NCI-H2227 treated with DMSO at 0.1 percent for 48 hours (cell line): ENCODE data around the gene SEZ6L.

ENCODE experiments used
- DNase-seq: peaks from one replicate; lab custom pipeline; 2025; lab: John Stamatoyannopoulos, UW

The SEZ6L gene

DNA sequence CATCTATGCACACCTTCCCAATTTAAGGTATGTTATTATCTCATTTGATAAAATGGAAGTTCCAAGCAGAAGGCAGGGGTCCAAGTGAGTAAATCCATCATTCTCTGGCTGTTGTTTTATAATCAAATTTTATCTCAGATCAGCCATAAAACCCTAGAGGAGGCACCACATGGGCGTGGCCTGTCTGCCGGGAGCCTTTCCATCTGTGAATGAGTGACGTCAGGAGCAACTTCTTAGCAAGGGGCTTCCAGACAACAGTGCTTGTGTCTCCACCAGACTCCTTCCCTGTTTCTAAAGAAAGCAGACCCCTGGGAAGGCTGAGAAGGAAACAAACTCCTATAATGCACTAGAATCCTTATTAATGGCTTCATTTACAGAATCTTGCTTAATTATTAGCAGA, 13.5 kb downstream of the SEZ6L start:
- no peak for DNase-seq

DNA sequence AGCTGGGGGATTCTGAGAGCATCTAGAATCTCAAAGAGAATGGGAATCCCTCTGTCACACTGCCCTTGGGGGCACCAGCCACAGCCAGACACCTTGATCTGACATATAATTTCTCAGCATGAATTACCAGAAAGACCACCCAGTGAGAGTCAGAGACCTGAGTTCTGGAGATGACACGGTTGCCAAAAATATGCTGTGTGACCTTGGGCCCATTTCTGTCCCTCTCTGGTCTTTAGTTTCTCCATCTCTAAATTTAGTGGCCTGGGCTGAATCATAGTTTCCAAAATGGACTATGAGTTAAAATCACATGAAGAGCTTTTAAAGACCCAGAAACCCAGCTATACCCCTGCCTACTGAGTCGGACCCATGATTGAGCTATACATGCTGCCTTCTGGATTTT, 15.9 kb downstream of the SEZ6L start:
- no peak for DNase-seq

DNA sequence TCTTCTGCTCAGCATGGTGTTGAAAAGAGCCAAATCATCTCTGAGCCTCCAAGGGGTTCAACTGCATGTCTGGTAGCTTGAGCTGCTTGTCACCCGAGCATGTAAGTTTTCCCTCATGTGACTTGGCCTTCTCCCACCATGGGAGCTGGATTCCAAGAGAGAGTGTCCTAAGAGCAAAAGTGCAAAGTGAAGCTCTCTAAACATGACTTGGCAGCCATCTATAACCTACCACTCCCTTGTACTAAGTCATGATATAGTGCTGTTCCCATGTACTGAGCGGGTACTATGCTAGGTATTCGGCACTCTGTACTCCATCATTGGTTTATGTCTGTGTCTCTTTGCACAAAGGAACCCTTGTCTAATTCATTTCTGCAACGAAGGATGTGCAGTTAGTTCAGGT, 19.1 kb downstream of the SEZ6L start:
- DNase-seq = no peak

DNA sequence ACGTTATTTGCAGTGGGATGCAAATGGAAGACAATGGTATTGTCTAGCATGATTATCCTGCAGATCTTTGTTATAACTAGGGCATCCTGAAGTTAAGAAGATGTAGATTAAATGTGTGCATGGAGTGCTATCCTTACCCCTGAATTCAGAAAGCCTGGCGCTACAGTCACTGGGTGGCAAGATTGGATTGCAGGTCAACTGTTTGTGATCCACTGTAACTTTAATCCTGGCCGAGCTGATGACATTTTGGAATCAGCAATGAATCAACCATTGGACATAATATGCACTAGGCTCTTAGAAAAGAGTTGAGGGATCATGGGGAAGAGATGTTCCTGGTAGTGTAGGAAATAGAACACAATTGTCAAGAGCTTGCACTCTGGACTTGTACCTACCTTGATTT, 25.1 kb downstream of the SEZ6L start:
- DNase-seq = no peak

DNA sequence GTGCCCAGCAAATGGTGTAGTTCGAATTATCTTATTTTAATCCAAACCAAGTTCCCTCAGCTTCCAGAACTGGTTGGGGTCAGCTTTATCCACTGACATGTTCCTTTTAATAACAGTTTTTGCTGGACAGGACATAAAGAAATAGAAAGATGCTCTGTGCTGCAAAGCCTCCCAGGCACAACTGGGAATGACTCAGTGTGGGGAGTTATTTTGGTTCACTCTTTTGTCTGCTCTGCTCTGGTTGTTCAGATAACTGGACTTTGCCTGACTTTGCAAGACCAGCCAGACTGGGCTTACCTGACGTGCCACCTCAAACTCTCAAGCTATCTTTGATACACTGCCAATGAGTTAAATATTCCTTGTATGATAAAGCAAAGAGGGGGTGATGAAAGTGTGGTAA, 25.6 kb downstream of the SEZ6L start:
- no peak for DNase-seq

DNA sequence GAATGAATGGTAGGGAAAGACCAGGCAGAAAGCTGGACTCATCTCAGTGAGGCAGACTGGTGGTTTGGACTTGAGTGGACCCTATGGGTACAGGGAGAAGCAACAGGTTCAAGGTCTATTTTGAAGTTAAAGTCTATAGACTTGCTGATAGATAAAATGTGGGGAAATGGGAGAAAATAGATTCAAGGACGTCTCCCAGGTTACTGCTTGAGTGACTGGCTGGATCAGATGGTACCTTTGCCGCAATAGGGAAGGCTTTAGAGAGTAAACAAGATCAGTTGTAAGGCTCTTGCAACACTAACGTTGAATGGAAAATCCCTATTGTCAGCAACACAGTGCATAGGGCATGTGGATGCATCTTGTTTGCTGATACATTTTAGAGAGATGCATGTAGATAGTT, 27.4 kb downstream of the SEZ6L start:
- no peak for DNase-seq

DNA sequence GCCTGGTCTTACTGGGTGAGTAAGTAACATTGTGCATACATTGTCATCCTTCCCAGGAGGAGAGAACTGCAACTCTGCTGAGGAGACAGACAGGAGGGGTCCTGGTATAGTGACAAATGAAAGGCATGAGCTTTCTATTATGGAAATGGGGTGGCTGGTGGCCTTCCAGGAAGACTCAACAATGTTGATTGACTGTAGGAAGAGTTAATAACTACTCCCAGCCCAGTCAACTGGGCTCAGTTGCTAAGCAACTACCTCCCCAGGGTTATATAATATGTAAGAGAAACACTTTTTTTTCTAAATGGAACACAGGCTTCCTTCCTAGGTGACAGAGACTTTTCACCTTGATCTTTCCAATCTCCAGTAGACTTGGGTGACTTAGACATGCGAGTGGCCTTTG, 28.2 kb downstream of the SEZ6L start:
- DNase-seq = no peak

DNA sequence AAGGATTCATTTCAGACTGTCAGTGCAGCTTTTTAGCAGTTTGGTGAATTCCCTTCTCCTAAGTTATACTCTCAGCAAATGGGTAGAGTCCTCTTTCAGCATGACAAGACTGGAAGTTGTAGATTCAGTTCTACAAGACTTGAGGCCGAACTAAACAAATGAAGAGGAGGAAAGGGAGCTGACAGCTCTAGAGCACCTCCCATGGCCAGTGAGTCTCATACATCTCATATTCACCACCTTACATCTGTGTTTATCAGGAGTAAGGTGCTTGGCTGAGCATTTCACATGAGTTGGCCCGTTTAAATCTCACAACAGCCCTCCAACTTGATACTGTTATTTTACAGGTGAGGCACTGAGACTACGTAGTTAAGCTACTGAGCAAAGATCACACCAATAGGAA, 30.4 kb downstream of the SEZ6L start:
- no peak for DNase-seq

DNA sequence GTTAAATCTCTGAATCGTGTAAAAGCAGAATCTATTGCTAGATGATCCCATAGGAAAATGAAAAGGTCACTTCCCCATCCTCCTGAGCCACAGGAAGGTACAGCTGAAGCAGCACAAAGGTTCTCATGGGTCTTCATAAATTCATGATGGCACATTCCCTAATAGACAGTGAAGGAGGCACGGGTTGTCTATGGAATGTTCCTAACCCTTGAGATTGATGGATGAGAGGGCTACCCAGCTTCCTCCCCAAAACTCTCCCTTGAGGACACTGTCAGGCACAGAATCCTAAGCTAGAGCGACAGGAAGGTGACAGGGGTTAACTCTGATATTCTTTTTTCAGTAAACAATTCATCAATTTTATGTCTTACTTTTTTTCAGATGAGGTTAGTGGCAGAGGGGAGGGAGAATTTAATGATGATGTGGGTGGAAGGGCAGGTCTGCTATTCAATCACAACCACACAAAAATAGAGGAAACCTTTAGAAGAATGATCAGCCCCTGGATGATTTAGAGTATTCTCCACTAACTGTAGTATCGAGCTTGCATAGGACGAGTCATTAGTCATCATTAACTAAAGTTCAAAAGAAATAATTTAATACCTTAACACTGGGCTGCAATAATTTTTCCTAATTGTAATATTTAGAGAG, 33.1 kb downstream of the SEZ6L start:
- no peak for DNase-seq

DNA sequence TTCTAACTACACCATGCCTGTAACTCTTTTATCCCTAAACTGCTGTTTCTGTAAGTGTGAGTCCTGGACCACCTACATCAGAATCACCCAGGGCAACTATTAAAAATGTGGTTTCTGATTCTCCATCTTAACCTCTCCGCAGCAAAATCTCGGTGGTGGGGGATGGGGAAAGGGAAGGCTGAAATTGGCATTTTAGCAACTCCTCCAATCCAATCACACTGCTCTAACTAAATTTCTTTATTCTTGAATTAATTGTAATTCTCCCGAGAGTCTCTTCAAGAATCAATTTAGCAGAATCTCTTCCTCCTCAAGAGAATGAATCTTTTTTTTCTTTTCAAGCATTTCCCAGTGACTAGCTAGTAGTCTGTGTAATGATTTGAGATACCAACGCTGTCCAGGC, 36.2 kb downstream of the SEZ6L start:
- no peak for DNase-seq

DNA sequence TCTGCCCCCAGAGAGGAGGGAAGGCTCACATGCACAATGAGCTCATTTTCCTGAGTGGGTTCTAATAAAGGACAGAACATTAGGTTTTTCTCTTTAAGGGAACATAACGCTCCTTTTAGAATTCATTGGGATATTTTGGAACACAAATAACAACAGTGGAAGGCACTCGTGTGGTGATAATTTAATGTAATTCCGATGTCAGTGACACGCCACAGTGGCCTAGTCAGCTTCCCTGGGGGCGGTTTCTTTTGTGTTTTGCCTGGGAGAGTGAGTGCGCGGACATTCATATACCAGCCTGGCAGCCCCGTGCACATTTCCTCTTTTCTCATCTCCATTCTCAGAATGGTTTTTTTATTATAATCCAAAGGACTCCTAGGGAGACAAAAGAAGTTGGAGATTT, 41.1 kb downstream of the SEZ6L start:
- DNase-seq = peak; percentile 19

DNA sequence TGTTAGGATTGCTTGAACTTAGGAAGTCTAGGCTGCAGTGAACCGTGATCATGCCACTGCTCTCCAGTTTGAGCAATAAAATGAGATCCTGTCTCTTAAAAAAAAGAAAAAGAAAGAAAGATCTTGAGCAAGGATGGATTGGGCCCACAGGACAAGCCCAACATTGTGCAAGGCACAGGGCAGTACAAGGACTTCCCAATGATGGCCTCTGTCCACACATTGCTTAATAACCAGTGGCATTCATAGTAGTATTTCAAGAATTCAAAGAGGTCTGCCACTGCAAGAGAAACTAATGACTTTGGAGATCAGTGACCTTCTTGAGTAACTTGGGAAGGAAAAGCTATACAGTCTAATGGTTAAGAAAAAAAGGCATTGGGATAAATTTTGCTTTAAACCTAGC, 44.6 kb downstream of the SEZ6L start:
- DNase-seq = no peak

DNA sequence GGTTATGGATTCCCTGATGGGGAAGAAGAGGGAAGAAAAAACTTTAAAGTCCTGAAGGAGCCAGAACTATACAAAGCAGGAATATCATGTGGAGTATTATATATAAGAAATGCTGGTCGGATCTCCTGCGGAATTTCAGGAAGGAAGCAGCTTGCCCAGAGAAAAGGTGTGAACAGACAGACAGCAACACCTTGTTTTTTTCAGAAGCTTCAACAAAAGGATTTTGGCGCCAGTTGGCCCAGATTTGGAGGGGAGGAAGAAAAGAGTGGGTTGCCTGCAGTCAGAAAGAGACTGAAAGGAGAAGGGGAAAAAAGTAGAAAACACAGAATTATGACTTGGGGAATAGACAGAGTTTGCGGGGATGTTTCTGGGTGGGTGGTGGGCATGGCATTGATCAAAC, 45.2 kb downstream of the SEZ6L start:
- DNase-seq = no peak

DNA sequence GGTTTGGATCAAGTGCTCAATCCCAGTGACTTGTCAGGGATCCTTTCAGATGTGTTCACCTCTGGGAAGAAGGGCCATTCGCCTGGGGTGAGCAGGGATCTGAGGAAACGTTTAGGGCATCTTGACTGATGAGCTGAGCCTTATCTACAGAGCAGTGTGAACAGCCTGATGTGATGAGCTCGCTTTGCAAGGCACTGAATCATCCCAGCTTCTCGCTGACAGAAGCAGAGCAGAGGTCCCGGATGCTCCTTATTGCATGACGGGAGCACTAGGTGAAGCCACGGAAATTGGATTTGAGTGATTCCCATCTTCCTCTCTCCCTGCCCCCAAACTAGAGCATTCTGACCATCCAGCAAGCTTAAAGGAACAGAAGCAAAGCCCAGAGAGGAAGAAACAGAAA, 46.5 kb downstream of the SEZ6L start:
- DNase-seq = no peak

DNA sequence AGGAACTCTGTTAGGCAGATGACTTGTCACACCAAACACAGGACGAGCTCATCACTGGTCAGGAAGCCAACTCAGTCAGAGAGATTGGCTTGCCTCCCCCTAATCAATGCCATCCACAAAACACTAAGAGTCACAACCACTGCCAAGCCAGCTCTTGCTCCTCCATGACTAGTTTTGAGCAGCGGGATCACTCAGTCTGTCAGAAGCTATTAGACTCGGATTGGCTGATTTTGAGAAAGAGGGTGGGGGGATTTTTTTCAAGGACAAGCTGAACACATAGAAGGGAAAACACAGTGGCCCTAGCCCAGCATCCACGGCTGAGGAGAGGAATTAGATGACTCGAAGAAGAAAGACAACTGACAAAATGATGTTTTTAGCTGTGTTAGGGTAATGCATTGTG, 55.9 kb downstream of the SEZ6L start:
- peak; percentile 37 for DNase-seq

DNA sequence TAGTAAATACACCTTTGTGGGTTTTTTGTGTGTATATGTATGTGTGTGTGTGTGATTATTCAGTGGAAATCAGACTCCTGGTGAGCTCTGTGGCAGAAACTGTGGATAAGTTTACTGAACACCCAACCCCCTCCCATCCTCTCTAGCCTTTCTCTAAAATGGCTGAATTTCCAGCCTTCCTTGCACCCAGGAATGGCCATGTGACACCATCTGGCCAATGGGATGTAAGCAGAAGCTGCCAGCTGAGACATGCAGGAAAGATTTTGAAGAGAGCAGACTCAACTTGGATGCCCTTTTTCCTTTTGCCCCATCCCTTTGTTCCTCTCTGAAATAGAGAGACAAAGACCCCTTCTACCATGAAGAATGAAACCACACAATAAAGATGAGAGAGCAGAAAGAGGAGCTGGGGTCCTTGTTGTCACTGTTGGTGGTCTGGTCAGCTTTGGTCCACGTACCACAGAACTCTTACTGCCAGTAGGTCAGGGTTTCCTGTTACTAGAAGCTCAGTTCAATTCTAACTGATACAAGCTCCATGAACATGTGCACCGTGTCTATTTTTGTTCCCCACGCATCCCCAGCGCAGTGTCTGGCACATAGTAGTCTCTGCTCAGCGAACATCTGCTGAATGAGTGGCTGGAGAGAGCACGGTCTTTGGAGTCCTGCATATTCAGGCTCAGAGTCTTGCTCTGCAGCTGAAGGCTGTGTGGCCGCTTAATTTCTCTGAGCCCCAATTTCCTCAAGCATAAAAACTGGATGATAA, 57.5 kb downstream of the SEZ6L start:
- DNase-seq = no peak

DNA sequence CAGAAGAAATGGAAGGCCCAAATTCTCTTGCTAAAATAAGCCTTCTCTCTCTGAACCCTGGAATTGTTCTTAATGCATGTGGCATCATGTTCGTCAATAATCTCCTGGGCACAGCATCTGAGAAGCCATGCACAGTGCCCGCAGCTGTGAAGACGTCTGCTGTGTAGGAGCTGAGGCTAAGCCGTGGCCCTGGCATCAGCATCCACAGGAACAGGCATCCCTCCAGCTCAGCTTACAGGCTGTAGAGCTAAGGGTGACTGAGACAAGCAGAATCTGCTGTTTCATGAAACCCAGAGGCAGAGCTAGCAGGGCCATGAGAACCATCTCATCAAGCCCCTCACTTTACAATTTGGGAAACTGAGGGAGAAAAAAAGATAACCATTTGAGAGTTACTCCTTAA, 60.6 kb downstream of the SEZ6L start:
- DNase-seq = no peak

DNA sequence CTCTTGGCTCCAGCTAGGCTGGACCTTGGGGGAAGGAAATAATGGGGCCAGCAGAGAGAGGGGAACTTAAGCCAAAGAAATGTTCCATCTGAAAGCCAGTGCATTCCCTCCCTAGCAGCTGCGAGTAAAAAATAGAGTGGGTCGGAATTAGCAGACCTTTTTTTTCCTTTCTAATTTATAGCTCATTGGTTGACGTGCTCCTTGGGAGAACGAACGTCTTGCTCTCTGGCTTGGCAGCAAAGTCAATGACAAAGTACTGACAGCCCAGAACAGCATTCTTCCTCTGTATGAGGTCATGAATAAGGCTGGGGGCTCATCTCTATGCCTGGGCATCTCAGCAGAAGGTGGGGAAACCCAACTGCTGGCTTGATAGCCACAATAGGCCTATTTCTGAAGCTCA, 65.0 kb downstream of the SEZ6L start:
- no peak for DNase-seq

DNA sequence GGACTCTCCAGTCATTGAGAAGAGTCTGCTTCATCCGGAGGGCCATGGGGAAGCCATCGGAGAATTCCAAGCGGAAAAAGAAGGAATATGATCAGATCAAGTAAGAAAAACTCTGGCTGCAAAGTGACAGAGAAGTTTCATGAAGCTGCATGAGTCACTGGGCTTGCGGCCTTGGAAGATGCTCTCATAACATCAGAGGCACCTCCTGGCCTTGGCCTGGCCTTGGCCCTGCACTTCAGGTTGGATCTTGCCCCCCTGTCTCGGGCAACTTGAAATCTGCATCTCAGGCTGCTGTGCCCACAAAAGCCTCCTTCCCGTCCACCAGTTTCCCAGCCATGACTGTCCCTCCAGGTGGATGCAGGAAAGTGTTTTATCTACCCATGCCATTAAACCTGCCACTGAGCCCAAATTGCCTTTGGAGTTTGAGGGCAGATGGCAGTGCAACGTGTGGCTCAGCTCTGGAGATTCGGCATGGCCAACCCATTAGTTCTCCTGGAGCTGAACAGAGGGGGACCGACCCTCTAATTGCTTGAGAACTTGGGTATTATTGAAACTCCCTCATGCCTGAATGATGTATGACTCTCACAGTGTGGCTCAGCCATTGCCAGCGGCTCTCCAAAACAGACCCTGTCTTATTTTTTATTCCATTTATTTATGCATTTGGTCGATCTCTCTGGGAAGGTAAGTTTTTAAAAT, 66.7 kb downstream of the SEZ6L start:
- DNase-seq = no peak

DNA sequence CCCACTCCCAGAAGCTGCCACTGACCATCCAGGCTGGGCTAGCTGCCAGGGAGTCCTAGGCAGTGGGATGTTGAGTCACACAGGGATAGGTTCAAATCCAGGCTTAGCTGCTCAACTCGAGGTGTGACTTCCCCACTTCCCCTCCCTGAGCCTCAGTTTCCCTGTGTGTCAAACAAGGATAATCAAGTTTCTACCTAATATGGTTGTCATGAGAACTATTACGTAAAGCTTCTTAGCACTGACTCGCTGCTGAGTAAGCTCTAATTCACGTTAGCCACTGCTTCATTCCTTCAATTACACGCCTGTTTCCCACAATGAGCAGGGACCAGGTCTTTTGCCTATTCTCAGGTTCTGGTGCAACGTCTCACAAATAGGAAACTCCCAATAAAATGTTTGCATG, 67.7 kb downstream of the SEZ6L start:
- no peak for DNase-seq

DNA sequence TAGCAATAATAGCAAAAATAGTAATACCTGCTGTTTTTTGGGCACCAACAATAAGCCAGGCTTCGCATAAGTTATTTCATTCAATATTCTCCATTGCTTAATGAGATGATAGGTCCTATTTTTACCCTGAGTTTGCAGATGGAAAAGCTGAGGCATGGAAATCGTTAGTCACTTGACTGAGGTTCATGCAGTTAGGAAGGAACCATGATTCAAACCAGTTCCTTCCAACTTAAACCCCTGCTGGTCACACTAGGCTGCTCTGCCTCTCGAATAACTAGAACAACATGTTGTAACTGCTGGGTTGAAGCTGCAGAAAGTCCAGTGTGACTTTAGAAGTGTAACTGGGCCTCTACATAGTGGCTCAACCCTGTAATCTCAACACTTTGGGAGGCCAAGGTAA, 69.3 kb downstream of the SEZ6L start:
- DNase-seq = no peak

DNA sequence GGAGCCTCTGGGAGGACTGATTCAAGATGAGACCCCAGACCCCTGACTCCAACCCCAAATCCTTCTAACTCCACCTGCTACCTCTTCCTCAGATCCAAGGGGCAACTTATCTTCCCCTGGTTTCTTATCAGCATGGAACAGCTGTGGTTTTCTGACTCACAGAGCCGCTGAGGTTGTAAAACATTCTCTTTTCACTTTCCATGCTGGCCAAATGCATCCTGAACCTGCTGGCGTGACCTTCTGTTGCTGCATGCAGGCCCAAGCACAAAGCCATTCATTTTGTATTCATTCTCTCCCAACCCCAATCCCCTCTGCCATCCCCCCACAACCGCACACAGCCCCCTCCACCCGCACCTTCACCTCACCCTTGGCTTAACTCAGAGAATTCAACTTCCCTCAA, 70.3 kb downstream of the SEZ6L start:
- no peak for DNase-seq

DNA sequence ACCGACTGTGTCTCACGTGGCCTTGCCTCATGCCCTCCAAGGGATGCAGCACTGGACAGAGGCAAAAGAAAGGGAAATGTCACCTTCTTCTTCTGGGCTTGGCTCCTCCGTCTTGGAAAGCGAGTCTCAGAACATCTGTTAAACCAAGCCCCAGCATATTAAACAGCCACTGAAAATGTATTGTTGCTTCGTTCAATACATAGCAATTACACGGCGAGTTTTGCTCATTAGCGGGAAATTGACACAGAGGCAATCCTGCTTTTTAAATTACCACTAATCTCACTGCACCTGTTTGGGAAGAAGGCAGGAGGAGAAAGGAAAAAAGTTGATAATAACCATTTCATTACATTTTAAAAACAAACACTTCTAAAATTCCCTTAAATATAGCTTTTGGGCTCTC, 72.1 kb downstream of the SEZ6L start:
- DNase-seq = no peak

DNA sequence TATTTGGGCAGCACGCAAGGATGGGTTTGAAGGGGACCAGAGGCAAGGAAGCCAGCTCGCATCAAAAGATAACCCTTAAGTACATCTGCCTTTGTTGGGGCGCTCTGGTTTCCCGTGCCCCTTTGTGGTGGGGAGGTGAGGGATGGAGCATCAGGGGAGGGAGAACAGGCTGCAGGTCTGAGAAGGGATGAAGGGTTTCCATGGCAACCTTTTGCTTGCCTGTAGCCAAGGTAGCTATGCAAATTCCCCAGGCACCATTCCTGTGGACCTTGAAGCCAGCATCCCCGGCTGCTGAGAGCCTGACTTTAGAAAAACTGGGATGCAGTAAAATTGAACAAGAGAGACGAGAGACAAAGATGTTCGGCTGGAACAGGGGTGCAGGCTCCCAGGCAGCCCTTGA, 75.7 kb downstream of the SEZ6L start:
- no peak for DNase-seq
